Stimulated activated naive B cell treated with anti-CD40 and anti-IgM and Interleukin-4, amounts not matched to agents 10 μg/mL and 1 μg/mL and 100 μg/mL, for 72 hours (primary cell): ENCODE results near the gene SUCLG2.
"Not testable (repeated sequence)": the region's sequence is repeated elsewhere in the genome, so short reads cannot be mapped to it uniquely, and the experiment has no call there.

Source experiments
- ATAC-seq, 2 donors: fragments of 150-1000 bp; cut with Tn5 transposase; replicated peaks; 2 replicates each; pipeline ENCODE4 v1.10.0; 2021; ENCODE audit warnings: moderate library complexity in 1 of 2
- DNase-seq: peaks from one replicate; pipeline ENCODE4 v3.0.0; 2021
- H3K27ac Mint-ChIP-seq: one replicate; pipeline ENCODE4 v1.8.0; 2022; ENCODE audit warnings: mild to moderate bottlenecking, mixed read lengths
- H3K27me3 Mint-ChIP-seq, 2 donors: one replicate each; pipeline ENCODE4 v1.8.0; 2022; ENCODE audit warnings: mixed read lengths in 2 of 2
- H3K36me3 Mint-ChIP-seq, 2 donors: one replicate each; pipeline ENCODE4 v1.8.0; 2022; ENCODE audit warnings: mixed read lengths in 2 of 2, mild to moderate bottlenecking in 1 of 2
- H3K4me1 Mint-ChIP-seq, 2 donors: one replicate each; pipeline ENCODE4 v1.8.0; 2022; ENCODE audit warnings: mixed read lengths in 2 of 2, mild to moderate bottlenecking in 1 of 2
- H3K4me3 Mint-ChIP-seq, 2 donors: one replicate each; pipeline ENCODE4 v1.8.0; 2022; ENCODE audit warnings: mild to moderate bottlenecking in 2 of 2, mixed read lengths in 2 of 2, moderate library complexity in 1 of 2
- H3K9me3 Mint-ChIP-seq, 2 donors: one replicate each; pipeline ENCODE4 v1.8.0; 2022; ENCODE audit warnings: mixed read lengths in 2 of 2, mild to moderate bottlenecking in 1 of 2

The SUCLG2 gene

GRCh38 chr3:67587301-67587700, 67.1 kb downstream of the SUCLG2 start:
- H3K27ac Mint-ChIP-seq, result no peak overlapping the region
- peaks cover 14 to 21% of the 10 kb centered on the region in 2 donors for H3K4me1 Mint-ChIP-seq
- no peak for ATAC-seq
- H3K27me3 Mint-ChIP-seq, result no peaks in the 10 kb centered on the region
- H3K36me3 Mint-ChIP-seq, result peaks cover 59 to 70% of the 10 kb centered on the region in 2 donors
- peaks cover 13 to 16% of the 10 kb centered on the region in 2 donors for H3K9me3 Mint-ChIP-seq
- no peak for DNase-seq
- H3K4me3 Mint-ChIP-seq, result no peak overlapping the region

GRCh38 chr3:67584608-67585007, 69.8 kb downstream of the SUCLG2 start:
- H3K27me3 Mint-ChIP-seq, DNase-seq, H3K4me3 Mint-ChIP-seq, ATAC-seq: not testable (repeated sequence)
- Mint-ChIP-seq H3K27ac (peak overlapping the region; percentile 49), H3K9me3 (peaks cover 8 to 12% of the 10 kb centered on the region in 2 donors), H3K4me1 (peaks cover 14 to 21% of the 10 kb centered on the region in 2 donors), H3K36me3 (peaks cover 46 to 62% of the 10 kb centered on the region in 2 donors)

- Mint-ChIP-seq H3K4me1 (peaks cover 7 to 16% of the 10 kb centered on the region in 2 donors), H3K4me3 (no peak overlapping the region), H3K36me3 (peaks cover 29 to 53% of the 10 kb centered on the region in 2 donors), H3K9me3 (peaks cover 8 to 12% of the 10 kb centered on the region in 2 donors), H3K27me3 (no peaks in the 10 kb centered on the region), H3K27ac (no peak overlapping the region)
- no peak for DNase-seq
- no peak for ATAC-seq
Observed at GRCh38 chr3:67580430-67581000, 73.9 kb downstream of the SUCLG2 start.

DNA sequence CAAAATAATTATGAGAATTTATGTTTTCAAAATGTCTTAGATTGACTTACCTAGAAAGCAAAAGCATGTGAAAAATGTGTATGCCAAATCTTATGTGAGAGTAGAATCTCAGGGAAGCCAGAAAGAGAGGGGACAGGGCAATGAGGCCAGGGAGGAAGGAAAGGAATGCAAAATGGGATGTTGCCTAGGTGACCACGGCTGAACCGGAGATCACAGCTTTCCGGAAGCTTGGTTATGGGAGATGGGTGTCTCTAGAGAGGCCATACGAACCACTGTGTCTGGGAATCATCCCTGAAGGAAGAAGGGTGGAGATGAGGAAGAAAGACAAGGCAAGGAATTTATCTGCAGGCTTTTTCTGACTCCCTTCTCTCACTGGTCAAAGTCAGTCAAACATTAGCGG, 76.0 kb downstream of the SUCLG2 start:
- H3K4me1 Mint-ChIP-seq, result peaks cover 7 to 9% of the 10 kb centered on the region in 2 donors
- no peak overlapping the region for H3K27ac Mint-ChIP-seq

GRCh38 chr3:67576441-67576840, 78.0 kb downstream of the SUCLG2 start:
- no peak overlapping the region for H3K27ac Mint-ChIP-seq
- DNase-seq (no peak), ATAC-seq (no peak)
- H3K27me3 Mint-ChIP-seq, result no peaks in the 10 kb centered on the region
- H3K36me3 Mint-ChIP-seq, result peaks cover 24 to 58% of the 10 kb centered on the region in 2 donors
- H3K9me3 Mint-ChIP-seq, result peaks cover 3 to 4% of the 10 kb centered on the region in 2 donors
- no peak overlapping the region for H3K4me3 Mint-ChIP-seq
- H3K4me1 Mint-ChIP-seq, result peaks cover 0 to 3% of the 10 kb centered on the region in 2 donors

More for the DNA sequence above, 76.0 kb downstream of the SUCLG2 start:
- H3K9me3 Mint-ChIP-seq, result peaks cover 2 to 8% of the 10 kb centered on the region in 2 donors
- H3K36me3 Mint-ChIP-seq, result peaks cover 24 to 58% of the 10 kb centered on the region in 2 donors
- ATAC-seq, result no peak
- no peak overlapping the region for H3K4me3 Mint-ChIP-seq
- no peak for DNase-seq
- no peaks in the 10 kb centered on the region for H3K27me3 Mint-ChIP-seq

GRCh38 chr3:67569324-67569723, 85.1 kb downstream of the SUCLG2 start:
- Mint-ChIP-seq H3K4me3 (no peak overlapping the region), H3K36me3 (peaks cover 35 to 60% of the 10 kb centered on the region in 2 donors)
- ATAC-seq, result no peak

DNA sequence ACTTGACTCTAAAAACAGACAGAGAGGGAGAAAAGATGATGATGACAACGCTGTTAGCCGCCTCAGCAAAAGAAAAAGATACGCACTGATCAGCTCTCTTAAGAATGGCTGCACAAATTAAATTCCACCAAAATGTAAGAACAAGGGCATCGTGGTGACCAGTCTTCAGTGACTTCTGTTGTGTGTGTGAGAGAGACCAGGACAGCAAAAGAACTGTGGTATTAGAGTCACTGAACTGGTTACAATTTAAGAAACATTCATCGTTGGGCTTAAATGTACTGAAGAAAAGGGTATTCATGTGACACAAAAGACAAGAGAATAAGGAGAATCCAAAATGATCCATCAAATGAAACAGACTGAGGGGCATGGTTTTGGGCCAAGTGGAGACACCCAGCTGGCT, 86.5 kb downstream of the SUCLG2 start:
- peaks cover 13 to 14% of the 10 kb centered on the region in 2 donors for H3K9me3 Mint-ChIP-seq
- H3K36me3 Mint-ChIP-seq, result peaks cover 28 to 53% of the 10 kb centered on the region in 2 donors
- no peak overlapping the region for H3K4me3 Mint-ChIP-seq
- DNase-seq (no peak), ATAC-seq (no peak)
- peaks cover 0 to 3% of the 10 kb centered on the region in 2 donors for H3K4me1 Mint-ChIP-seq
- no peak overlapping the region for H3K27ac Mint-ChIP-seq
- no peaks in the 10 kb centered on the region for H3K27me3 Mint-ChIP-seq

More at GRCh38 chr3:67569324-67569723, 85.1 kb downstream of the SUCLG2 start:
- Mint-ChIP-seq H3K4me1 (peaks cover 0 to 3% of the 10 kb centered on the region in 2 donors), H3K27me3 (no peaks in the 10 kb centered on the region), H3K27ac (no peak overlapping the region), H3K9me3 (peaks cover 12 to 16% of the 10 kb centered on the region in 2 donors)
- no peak for DNase-seq

DNA sequence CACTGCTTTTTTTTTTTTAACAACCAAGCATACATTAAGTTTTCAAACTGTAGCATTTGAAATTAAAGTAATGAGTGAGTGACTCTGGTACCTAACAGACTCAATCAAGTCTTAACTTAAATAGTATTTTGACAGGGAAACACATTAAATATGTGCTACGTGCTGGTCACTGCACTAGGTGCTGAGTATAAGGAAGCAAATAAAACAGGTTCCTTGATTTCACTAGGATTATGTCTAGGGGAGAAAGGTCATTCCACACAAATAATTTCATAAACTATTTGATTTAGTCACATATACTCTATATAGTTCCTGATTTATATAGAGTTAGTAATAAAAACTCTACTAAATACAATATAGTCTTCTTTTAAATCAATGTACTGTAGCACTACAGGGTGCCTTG, 89.4 kb downstream of the SUCLG2 start:
- H3K27ac Mint-ChIP-seq, result no peak overlapping the region
- peaks cover 5 to 9% of the 10 kb centered on the region in 2 donors for H3K9me3 Mint-ChIP-seq
- peaks cover 0 to 13% of the 10 kb centered on the region in 2 donors for H3K4me1 Mint-ChIP-seq
- H3K4me3 Mint-ChIP-seq, result no peak overlapping the region
- H3K36me3 Mint-ChIP-seq, result peaks cover 17 to 35% of the 10 kb centered on the region in 2 donors
- ATAC-seq, result no peak
- DNase-seq, result no peak
- H3K27me3 Mint-ChIP-seq, result no peaks in the 10 kb centered on the region

- Mint-ChIP-seq H3K4me3 (no peak overlapping the region), H3K27me3 (no peaks in the 10 kb centered on the region), H3K9me3 (peaks cover 5% of the 10 kb centered on the region in 2 donors), H3K4me1 (peaks cover 0 to 17% of the 10 kb centered on the region in 2 donors), H3K27ac (no peak overlapping the region), H3K36me3 (peaks cover 19 to 31% of the 10 kb centered on the region in 2 donors)
- no peak for ATAC-seq
- DNase-seq, result no peak
Observed at GRCh38 chr3:67564008-67564407, 90.4 kb downstream of the SUCLG2 start.

DNA sequence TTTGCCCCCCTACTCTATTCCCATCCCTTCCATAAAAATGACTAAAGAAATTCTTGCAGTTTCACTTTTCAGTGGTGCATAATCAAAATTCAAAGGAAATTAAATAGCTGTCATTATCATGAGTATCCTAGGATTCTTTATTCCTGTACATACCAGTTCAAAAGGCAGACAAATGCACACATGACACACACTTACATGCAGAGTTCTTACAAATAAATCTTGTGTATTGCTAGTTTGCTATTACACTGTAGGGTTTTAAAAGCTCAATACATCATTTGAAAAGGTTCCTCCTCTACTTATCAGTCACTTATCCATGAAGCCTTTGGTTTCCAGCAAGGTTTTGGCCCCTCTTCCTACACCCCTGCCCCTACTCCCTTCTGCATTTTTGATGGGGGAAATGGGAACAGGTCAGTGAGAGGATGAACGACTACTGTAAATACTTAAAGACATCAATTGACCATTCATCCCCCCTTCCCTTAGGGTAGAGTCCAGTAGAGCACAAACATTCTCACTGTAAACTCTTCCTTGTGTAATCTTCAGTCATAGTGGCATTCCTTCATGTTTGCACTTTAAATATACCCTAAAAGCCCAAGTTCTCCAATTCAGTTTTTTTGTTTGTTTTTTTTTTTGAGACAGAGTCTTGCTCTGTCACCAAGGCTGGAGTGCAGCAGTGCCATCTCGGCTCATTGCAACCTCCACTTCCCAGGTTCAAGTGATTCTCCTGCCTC, 92.6 kb downstream of the SUCLG2 start:
- Mint-ChIP-seq H3K4me1 (peaks cover 0 to 17% of the 10 kb centered on the region in 2 donors), H3K27ac (no peak overlapping the region), H3K36me3 (peaks cover 17 to 29% of the 10 kb centered on the region in 2 donors), H3K27me3 (no peaks in the 10 kb centered on the region), H3K4me3 (no peak overlapping the region), H3K9me3 (peaks cover 0 to 1% of the 10 kb centered on the region in 2 donors)
- no peak for ATAC-seq
- no peak for DNase-seq

- no peaks in the 10 kb centered on the region for H3K27me3 Mint-ChIP-seq
- peaks cover 0 to 1% of the 10 kb centered on the region in 2 donors for H3K9me3 Mint-ChIP-seq
- H3K4me3 Mint-ChIP-seq, result no peak overlapping the region
- peaks cover 17 to 31% of the 10 kb centered on the region in 2 donors for H3K36me3 Mint-ChIP-seq
- H3K4me1 Mint-ChIP-seq, result peaks cover 0 to 17% of the 10 kb centered on the region in 2 donors
- no peak overlapping the region for H3K27ac Mint-ChIP-seq
- DNase-seq (no peak), ATAC-seq (no peak)
Observed at GRCh38 chr3:67561266-67561665, 93.1 kb downstream of the SUCLG2 start.

GRCh38 chr3:67559029-67559605, 95.3 kb downstream of the SUCLG2 start:
- Mint-ChIP-seq H3K4me1 (peaks cover 2 to 17% of the 10 kb centered on the region in 2 donors), H3K27me3 (no peaks in the 10 kb centered on the region), H3K36me3 (peaks cover 25 to 43% of the 10 kb centered on the region in 2 donors), H3K27ac (no peak overlapping the region), H3K4me3 (no peak overlapping the region), H3K9me3 (no peaks in the 10 kb centered on the region)
- ATAC-seq (no peak), DNase-seq (no peak)

- H3K9me3 Mint-ChIP-seq, result no peaks in the 10 kb centered on the region
- no peak overlapping the region for H3K27ac Mint-ChIP-seq
- H3K36me3 Mint-ChIP-seq, result peaks cover 25 to 42% of the 10 kb centered on the region in 2 donors
- DNase-seq, result no peak
- peaks cover 2 to 17% of the 10 kb centered on the region in 2 donors for H3K4me1 Mint-ChIP-seq
- no peak for ATAC-seq
- no peaks in the 10 kb centered on the region for H3K27me3 Mint-ChIP-seq
- no peak overlapping the region for H3K4me3 Mint-ChIP-seq
Observed at GRCh38 chr3:67558426-67558825, 96.0 kb downstream of the SUCLG2 start.

GRCh38 chr3:67557848-67558355, 96.5 kb downstream of the SUCLG2 start:
- DNase-seq (no peak), ATAC-seq (no peak)
- no peak overlapping the region for H3K4me3 Mint-ChIP-seq
- H3K27me3 Mint-ChIP-seq, result no peaks in the 10 kb centered on the region
- H3K36me3 Mint-ChIP-seq, result peaks cover 25 to 42% of the 10 kb centered on the region in 2 donors
- H3K4me1 Mint-ChIP-seq, result peaks cover 3 to 17% of the 10 kb centered on the region in 2 donors
- H3K27ac Mint-ChIP-seq, result no peak overlapping the region
- no peaks in the 10 kb centered on the region for H3K9me3 Mint-ChIP-seq
